Endothelial cell of umbilical vein (primary cell): ENCODE results near the gene DPP3. TPM values are rescaled to one million over a fixed set of nuclear protein-coding genes. Genes with fewer than 3 reads are reported as not detected.

Source experiments
- BruUV-seq: library from RNA; stranded (reverse); fragments of 400-500 nt; replicated peaks from 2 replicates; lab custom pipeline; 2021; lab: Mats Ljungman, UMichigan
- CTCF ChIA-PET: fragments of 300-600, 350-600 bp; sonication (Branson Sonifier 250); formaldehyde crosslinking; loops from one replicate; lab custom pipeline; 2021; ENCODE audit warnings: antibody characterized with exemption, inconsistent platforms; lab: Charles Lee
- POLR2A ChIA-PET: fragments of 300-600, 350-600 bp; sonication (Branson Sonifier 250); formaldehyde crosslinking; loops from one replicate; lab custom pipeline; 2021; ENCODE audit warnings: antibody characterized with exemption, inconsistent platforms; lab: Charles Lee
- DNase-seq: peaks from one replicate; pipeline ENCODE4 v3.0.0-alpha.2; 2011; ENCODE audit warnings: low read depth, low spot score
- FAIRE-seq: peaks from 2 replicates; lab custom pipeline; 2011; peaks lifted over from hg19 to GRCh38; lab: Jason Lieb, UNC
- H2AFZ ChIP-seq: 2 replicates; pipeline ENCODE4 v1.6.0; 2012; ENCODE audit warnings: low read depth, low read length, control low read depth, inconsistent platforms
- H3K27ac ChIP-seq: 2 replicates; pipeline ENCODE4 v1.5.1; 2011; ENCODE audit warnings: low read depth, mild to moderate bottlenecking, control low read depth, low read length, moderate library complexity; ENCODE audit not compliant: insufficient read depth
- H3K27me3 ChIP-seq, 2 experiments: 2 replicates each; pipeline versions ENCODE4 v1.6.0 to v1.6.1; 2011; ENCODE audit warnings: low read length in 2 of 2, mixed read lengths in 1 of 2; ENCODE audit not compliant: control insufficient read depth in 2 of 2, insufficient read depth in 2 of 2
- H3K36me3 ChIP-seq, 2 experiments: 2 replicates in 1 of 2; 3 replicates in 1 of 2; pipeline ENCODE4 v1.5.1; 2011; ENCODE audit warnings: low read length in 2 of 2, mild to moderate bottlenecking in 1 of 2, moderate library complexity in 1 of 2; ENCODE audit not compliant: control insufficient read depth in 2 of 2, insufficient read depth in 2 of 2; ENCODE audit errors: extremely low read depth in 1 of 2
- H3K4me1 ChIP-seq: 3 replicates; pipeline ENCODE4 v1.5.1; 2011; ENCODE audit warnings: mild to moderate bottlenecking, low read length; ENCODE audit not compliant: control insufficient read depth, insufficient read depth; ENCODE audit errors: extremely low read depth
- H3K4me2 ChIP-seq: 2 replicates; pipeline ENCODE4 v1.6.1; 2011; ENCODE audit warnings: low read length, control low read depth, mixed read lengths; ENCODE audit not compliant: insufficient read depth
- H3K4me3 ChIP-seq, 3 experiments: fragments of 200-600 bp in 1 of 3; sonication (generic), shearing (Covaris generic) in 1 of 3; replicated peaks in 1 of 3; 2 replicates each; pipeline ENCODE4 v1.5.1; 2011 to 2016; ENCODE audit warnings: control low read depth in 3 of 3, low read length in 3 of 3, mild to moderate bottlenecking in 2 of 3, inconsistent platforms in 1 of 3, low read depth in 1 of 3, moderate library complexity in 1 of 3; ENCODE audit not compliant: insufficient read depth in 1 of 3
- H3K79me2 ChIP-seq: 2 replicates; pipeline ENCODE4 v1.6.0; 2012; ENCODE audit warnings: low read length, inconsistent platforms; ENCODE audit not compliant: control insufficient read depth, insufficient read depth
- H3K9ac ChIP-seq: replicated peaks from 2 replicates; pipeline ENCODE3; 2011; ENCODE audit warnings: low read length, control low read depth; ENCODE audit not compliant: insufficient read depth; ENCODE audit errors: extremely low read depth
- H3K9me1 ChIP-seq: replicated peaks from 3 replicates; pipeline ENCODE4 v1.6.0; 2011; ENCODE audit warnings: mild to moderate bottlenecking, low read length; ENCODE audit not compliant: control insufficient read depth, insufficient read depth; ENCODE audit errors: extremely low read depth
- H3K9me3 ChIP-seq: replicated peaks from 2 replicates; pipeline ENCODE4 v1.5.1; 2012; ENCODE audit warnings: low read length, inconsistent platforms; ENCODE audit not compliant: control insufficient read depth, insufficient read depth
- H4K20me1 ChIP-seq: replicated peaks from 2 replicates; pipeline ENCODE3; 2011; ENCODE audit warnings: mild to moderate bottlenecking, low read length; ENCODE audit not compliant: control insufficient read depth, insufficient read depth; ENCODE audit errors: extremely low read depth
- CTCF ChIP-seq, 2 donors: IDR thresholded peaks; 1 replicate in 1 of 2; 2 replicates in 1 of 2; pipeline ENCODE4 v1.5.1; 2011; ENCODE audit warnings: low read length in 2 of 2, mild to moderate bottlenecking in 2 of 2, moderate library complexity in 2 of 2, control low read depth in 1 of 2, inconsistent platforms in 1 of 2, low read depth in 1 of 2; ENCODE audit not compliant: insufficient read depth in 1 of 2; ENCODE audit errors: extremely low read depth in 1 of 2
- EZH2 ChIP-seq: IDR thresholded peaks from 2 replicates; pipeline ENCODE4 v1.6.1; 2012; ENCODE audit warnings: borderline replicate concordance, low read depth, mild to moderate bottlenecking, moderate library complexity, low read length, inconsistent platforms; ENCODE audit not compliant: severe bottlenecking
- FOS ChIP-seq: IDR thresholded peaks from 2 replicates; pipeline ENCODE4 v1.6.1; 2011; ENCODE audit warnings: mild to moderate bottlenecking, low read length, moderate library complexity, borderline replicate concordance; ENCODE audit not compliant: insufficient read depth
- GATA2 ChIP-seq: IDR thresholded peaks from 2 replicates; pipeline ENCODE4 v1.7.0; 2011; ENCODE audit warnings: low read depth, mild to moderate bottlenecking, moderate library complexity, mixed read lengths, low read length; ENCODE audit not compliant: insufficient read length, insufficient read depth
- JUN ChIP-seq: IDR thresholded peaks from 2 replicates; pipeline ENCODE4 v1.6.1; 2011; ENCODE audit warnings: borderline replicate concordance, low read depth; ENCODE audit not compliant: insufficient read length, insufficient read depth
- MAX ChIP-seq: IDR thresholded peaks from 2 replicates; pipeline ENCODE4 v1.6.1; 2011; ENCODE audit not compliant: insufficient read depth, insufficient read length
- MYC ChIP-seq: IDR thresholded peaks from one replicate; pipeline ENCODE4 v1.6.1; 2011; ENCODE audit warnings: mild to moderate bottlenecking, low read depth, low read length
- POLR2A ChIP-seq: IDR thresholded peaks from 2 replicates; pipeline ENCODE4 v1.6.1; 2012; ENCODE audit warnings: low read depth, mild to moderate bottlenecking, control low read depth, low read length
- POLR2AphosphoS5 ChIP-seq: IDR thresholded peaks from 2 replicates; pipeline ENCODE4 v1.6.1; 2012; ENCODE audit warnings: low read depth, mild to moderate bottlenecking, control low read depth, low read length, moderate library complexity; ENCODE audit not compliant: insufficient read depth
- dilution Hi-C: fragments of 300-500 bp; cut with MboI; formaldehyde crosslinking; loops from one replicate; pipeline ENCODE4 v1.15.0; 2019; ENCODE audit warnings: low sequenced_read_pairs; ENCODE audit not compliant: extremely low pct_ligation_motif_present
- intact Hi-C: fragments of 100-400 bp; cut with micrococcal nuclease; formaldehyde crosslinking; loops from one replicate; pipeline ENCODE4 v1.10.0; 2022
- polyA plus RNA-seq, 4 experiments: library from polyadenylated mRNA; depleted of rRNA in 3 of 4; stranded (reverse) in 3 of 4; unstranded in 1 of 4; fragments of >200 nt; gene quantifications; 2 replicates each; pipeline versions ENCODE4 v1.2.1 to v1.2.3, GENCODE V29; 2011 to 2012; ENCODE audit warnings: missing spikeins in 1 of 4
- total RNA-seq: library from RNA; stranded (reverse); gene quantifications from 2 replicates; pipeline ENCODE4 v1.2.3, GENCODE V29; 2021

Gene DPP3
- total and polyA plus RNA-seq, 2 donors (not counting 3 experiments of a cell fraction or from before 2014, with no cell fraction given) = 46.4 to 50.4 TPM

- Histone ChIP-seq H4K20me1 (no peaks in the 10 kb centered on the region), H3K4me3 (no peak overlapping the region), H3K9me1 (no peaks in the 10 kb centered on the region), H3K36me3 (peaks cover 0 to 20% of the 10 kb centered on the region in 2 experiments), H3K9me3 (no peaks in the 10 kb centered on the region), H3K4me1 (no peaks in the 10 kb centered on the region), H3K4me2 (no peak overlapping the region), H3K27ac (no peak overlapping the region), H2AFZ (no peak overlapping the region), H3K27me3 (no peaks in the 10 kb centered on the region), H3K79me2 (no peaks in the 10 kb centered on the region), H3K9ac (no peak overlapping the region)
- DNase-seq (no peak), FAIRE-seq (no peak)
- BruUV-seq = no TSS peak
- CTCF ChIA-PET = no interaction called here
- intact Hi-C loops (no loop called here), dilution Hi-C loops (no loop called here)
- POLR2A ChIA-PET = no interaction called here
- no peak for TF ChIP-seq EZH2
- TF ChIP-seq JUN = no peak
- no peak for TF ChIP-seq POLR2A
- no peak for TF ChIP-seq POLR2AphosphoS5
- no peak for TF ChIP-seq FOS
These were observed 17.0 kb downstream of the DPP3 start for GRCh38 chr11:66497206-66497605.

- no peak overlapping the region for H3K4me3 ChIP-seq
These were observed 18.3 kb downstream of the DPP3 start for GRCh38 chr11:66498506-66498905.

More at GRCh38 chr11:66498506-66498905, 18.3 kb downstream of the DPP3 start:
- Histone ChIP-seq H3K27ac (no peak overlapping the region), H3K27me3 (no peaks in the 10 kb centered on the region), H2AFZ (no peak overlapping the region), H3K4me1 (no peaks in the 10 kb centered on the region), H4K20me1 (no peaks in the 10 kb centered on the region), H3K9ac (no peak overlapping the region), H3K36me3 (peaks cover 0 to 14% of the 10 kb centered on the region in 2 experiments), H3K79me2 (no peaks in the 10 kb centered on the region), H3K4me2 (no peak overlapping the region), H3K9me1 (no peaks in the 10 kb centered on the region), H3K9me3 (no peaks in the 10 kb centered on the region)
- no peak for DNase-seq
- TF ChIP-seq MYC (no peak), GATA2 (no peak), POLR2AphosphoS5 (no peak), FOS (no peak), JUN (no peak), CTCF (IDR thresholded peaks at IDR 0.05; ENCODE audit: extremely low read depth in 1 of 2, insufficient read depth in 1 of 2, low read depth in 1 of 2, low read length in 2 of 2) (no peak), MAX (no peak), EZH2 (no peak), POLR2A (no peak)
- POLR2A ChIA-PET = no interaction called here
- intact Hi-C loops = no loop called here
- FAIRE-seq = no peak
- CTCF ChIA-PET = no interaction called here
- dilution Hi-C loops = no loop called here
- no TSS peak for BruUV-seq
